Measurements from ENCODE around the gene GPR141.

GRCh38 chr7:37643876-37644275, 39.7 kb upstream of the GPR141 start:
- TF ChIP-seq POLR2A (IDR thresholded peaks at IDR 0.05) (no peak), CTCF (IDR thresholded peaks at IDR 0.05) (no peak)
